Activated B cell treated with CpG ODN at 0.5 μM for 24 hours (primary cell): ENCODE results near the gene TRIM5. TPM values are rescaled to one million over a fixed set of nuclear protein-coding genes. Genes with fewer than 3 reads are reported as not detected.

Source experiments
- ATAC-seq: fragments of 200-7000 bp; cut with Tn5 transposase; one replicate; pipeline ENCODE4 v1.10.0; 2021; ENCODE audit warnings: low read depth, mild to moderate bottlenecking, moderate library complexity
- CTCF ChIA-PET: fragments of 350-600 bp; sonication (Branson Sonifier 250); formaldehyde crosslinking; loops from one replicate; lab custom pipeline; 2021; ENCODE audit warnings: antibody characterized with exemption; lab: Charles Lee
- POLR2A ChIA-PET: fragments of 350-600 bp; sonication (Branson Sonifier 250); formaldehyde crosslinking; loops from one replicate; lab custom pipeline; 2021; ENCODE audit warnings: antibody characterized with exemption; lab: Charles Lee
- DNase-seq: peaks from one replicate; pipeline ENCODE4 v3.0.0; 2022
- H3K27ac Mint-ChIP-seq: one replicate; pipeline ENCODE4 v1.8.0; 2020; ENCODE audit warnings: mixed read lengths
- H3K27me3 Mint-ChIP-seq: one replicate; pipeline ENCODE4 v1.8.0; 2021; ENCODE audit warnings: mixed read lengths
- H3K36me3 Mint-ChIP-seq: one replicate; pipeline ENCODE4 v1.8.0; 2021; ENCODE audit warnings: low read depth, mixed read lengths
- H3K4me1 Mint-ChIP-seq: one replicate; pipeline ENCODE4 v1.8.0; 2021; ENCODE audit warnings: mixed read lengths
- H3K4me3 Mint-ChIP-seq: one replicate; pipeline ENCODE4 v1.8.0; 2020; ENCODE audit warnings: mild to moderate bottlenecking, mixed read lengths
- H3K9me3 Mint-ChIP-seq: one replicate; pipeline ENCODE4 v1.8.0; 2020; ENCODE audit warnings: mixed read lengths
- intact Hi-C: fragments of 100-400 bp; cut with micrococcal nuclease; formaldehyde crosslinking; loops from one replicate; pipeline ENCODE4 v1.15.1; 2024
- total RNA-seq: library from RNA; stranded (reverse); gene quantifications from 2 replicates; pipeline ENCODE4 v1.2.3, GENCODE V29; 2022
- TF ChIP-seq, protein P1 (sequence below): fragments of 200-600 bp; IDR thresholded peaks from one replicate; pipeline ENCODE4 v1.8.0; 2022; ENCODE audit warnings: antibody characterized with exemption, mild to moderate bottlenecking

Gene TRIM5
- total RNA-seq, 1 donor from 2014 or later = 36.3 TPM

DNA sequence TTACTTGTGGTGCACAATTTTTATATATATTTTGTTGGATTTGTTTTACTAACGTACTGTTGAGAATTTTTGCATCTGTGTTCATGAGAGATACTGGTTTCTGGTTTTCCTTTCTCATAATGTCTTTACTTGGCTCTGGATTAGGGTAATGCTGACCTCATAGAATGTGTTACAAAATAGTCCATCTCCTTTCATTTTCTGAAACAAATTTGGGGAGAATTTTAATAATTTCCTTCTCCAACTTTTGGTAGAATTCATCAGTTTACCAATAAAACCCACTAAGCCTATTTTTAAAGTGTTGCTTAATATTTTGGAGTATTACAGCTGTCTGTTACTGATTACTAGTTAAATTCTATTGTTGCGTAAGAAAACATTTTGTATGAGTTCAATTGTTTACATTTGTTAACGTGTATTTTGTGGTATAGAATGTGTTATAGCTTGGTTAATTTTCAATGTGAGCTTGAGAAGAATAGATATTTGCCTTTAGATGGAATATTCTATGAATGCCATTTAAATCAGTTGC lies 16.2 kb upstream of the TRIM5 start:
- H3K27me3 Mint-ChIP-seq = no peaks in the 10 kb centered on the region
- peaks cover 83% of the 10 kb centered on the region for H3K36me3 Mint-ChIP-seq
- peaks cover 60% of the 10 kb centered on the region for H3K4me1 Mint-ChIP-seq
- no peak for DNase-seq
- TF ChIP-seq, protein P1, sequence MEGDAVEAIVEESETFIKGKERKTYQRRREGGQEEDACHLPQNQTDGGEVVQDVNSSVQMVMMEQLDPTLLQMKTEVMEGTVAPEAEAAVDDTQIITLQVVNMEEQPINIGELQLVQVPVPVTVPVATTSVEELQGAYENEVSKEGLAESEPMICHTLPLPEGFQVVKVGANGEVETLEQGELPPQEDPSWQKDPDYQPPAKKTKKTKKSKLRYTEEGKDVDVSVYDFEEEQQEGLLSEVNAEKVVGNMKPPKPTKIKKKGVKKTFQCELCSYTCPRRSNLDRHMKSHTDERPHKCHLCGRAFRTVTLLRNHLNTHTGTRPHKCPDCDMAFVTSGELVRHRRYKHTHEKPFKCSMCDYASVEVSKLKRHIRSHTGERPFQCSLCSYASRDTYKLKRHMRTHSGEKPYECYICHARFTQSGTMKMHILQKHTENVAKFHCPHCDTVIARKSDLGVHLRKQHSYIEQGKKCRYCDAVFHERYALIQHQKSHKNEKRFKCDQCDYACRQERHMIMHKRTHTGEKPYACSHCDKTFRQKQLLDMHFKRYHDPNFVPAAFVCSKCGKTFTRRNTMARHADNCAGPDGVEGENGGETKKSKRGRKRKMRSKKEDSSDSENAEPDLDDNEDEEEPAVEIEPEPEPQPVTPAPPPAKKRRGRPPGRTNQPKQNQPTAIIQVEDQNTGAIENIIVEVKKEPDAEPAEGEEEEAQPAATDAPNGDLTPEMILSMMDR = no peak
- intact Hi-C loops = loop anchor here (1.0 to 2.0 kb wide), 2 partner anchors 11 to 16 kb away; partner anchors contain the start of gene TRIM5
- ATAC-seq = no peak
- H3K9me3 Mint-ChIP-seq = no peaks in the 10 kb centered on the region
- no peak overlapping the region for H3K4me3 Mint-ChIP-seq
- ChIA-PET POLR2A (interaction anchor here (0.8 to 3.6 kb wide), 5 partner anchors 8 to 77 kb away, joined by 3 to 60 read pairs (median 5); partner anchors contain the start of genes TRIM22, TRIM34 and TRIM5), CTCF (interaction anchor here (1.1 to 3.4 kb wide), 5 partner anchors 10 to 101 kb away, joined by 3 to 23 read pairs (median 4); partner anchors contain the start of genes TRIM22 and TRIM5)
- peak overlapping the region; percentile 95 for H3K27ac Mint-ChIP-seq

DNA sequence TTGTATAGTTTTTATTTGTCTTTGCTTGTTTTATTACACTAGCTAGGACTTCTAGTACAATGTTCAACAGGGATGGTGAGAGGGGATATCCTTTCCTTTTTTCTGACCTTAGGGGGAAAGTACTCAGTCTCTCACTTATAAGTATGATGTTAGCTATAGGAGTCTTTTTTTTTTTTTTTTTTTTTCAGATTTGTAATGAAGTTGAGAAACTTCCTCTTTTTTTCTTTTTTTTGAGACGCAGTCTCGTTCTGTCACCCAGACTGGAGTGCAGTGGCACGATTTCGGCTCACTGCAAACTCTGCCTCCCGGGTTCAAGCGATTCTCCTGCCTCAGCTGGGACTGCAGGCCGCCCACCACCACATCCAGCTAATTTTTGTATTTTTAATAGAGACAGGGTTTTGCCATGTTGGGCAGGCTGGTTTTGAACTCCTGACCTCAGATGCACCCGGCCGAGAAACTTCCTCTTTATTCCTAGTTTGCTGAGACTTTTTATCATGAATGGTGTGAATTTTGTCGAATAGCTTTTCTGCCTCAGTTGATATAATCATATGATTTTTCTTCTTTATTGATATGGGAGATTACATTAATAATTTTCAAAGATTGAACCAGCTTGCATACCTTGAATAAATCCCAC lies 15.7 kb upstream of the TRIM5 start:
- H3K27ac Mint-ChIP-seq = peak overlapping the region; percentile 95
- H3K9me3 Mint-ChIP-seq = no peaks in the 10 kb centered on the region
- peak overlapping the region; percentile 86 for H3K4me3 Mint-ChIP-seq
- no peaks in the 10 kb centered on the region for H3K27me3 Mint-ChIP-seq
- peaks cover 66% of the 10 kb centered on the region for H3K4me1 Mint-ChIP-seq
- ATAC-seq (peak; percentile 57), DNase-seq (no peak)
- TF ChIP-seq, protein P1 = no peak
- H3K36me3 Mint-ChIP-seq = peaks cover 84% of the 10 kb centered on the region
- intact Hi-C loops = loop anchor here (1.0 to 2.0 kb wide), 3 partner anchors 11 to 16 kb away; partner anchors contain the start of genes TRIM22 and TRIM5
- CTCF ChIA-PET = interaction anchor here (1.1 to 3.4 kb wide), 6 partner anchors 10 to 918 kb away, joined by 3 to 23 read pairs (median 4); partner anchors contain the start of genes TPP1, TRIM22 and TRIM5
- POLR2A ChIA-PET = interaction anchor here (0.6 to 3.6 kb wide), 6 partner anchors 11 to 1187 kb away, joined by 3 to 60 read pairs (median 4); partner anchors contain the start of genes TRIM22, TRIM34 and TRIM5

DNA sequence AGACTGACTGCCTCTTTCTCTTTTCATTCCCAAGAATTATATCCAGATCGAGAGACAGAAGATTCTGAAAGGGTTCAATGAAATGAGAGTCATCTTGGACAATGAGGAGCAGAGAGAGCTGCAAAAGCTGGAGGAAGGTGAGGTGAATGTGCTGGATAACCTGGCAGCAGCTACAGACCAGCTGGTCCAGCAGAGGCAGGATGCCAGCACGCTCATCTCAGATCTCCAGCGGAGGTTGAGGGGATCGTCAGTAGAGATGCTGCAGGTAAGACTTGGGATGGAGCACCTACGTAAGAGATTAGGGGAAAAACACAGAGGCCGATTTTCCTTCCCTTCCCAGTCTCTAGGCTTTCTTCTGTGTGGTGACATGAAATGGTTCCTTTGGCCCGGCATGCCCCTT lies 13.4 kb upstream of the TRIM5 start:
- Mint-ChIP-seq H3K9me3 (no peaks in the 10 kb centered on the region), H3K27me3 (no peaks in the 10 kb centered on the region), H3K4me3 (no peak overlapping the region), H3K36me3 (peaks cover 84% of the 10 kb centered on the region), H3K4me1 (peaks cover 74% of the 10 kb centered on the region), H3K27ac (peak overlapping the region; percentile 12)
- intact Hi-C loops = loop anchor here (10.0 kb wide), 1 partner anchor 1093 kb away; the partner anchor contains the start of gene TRIM68
- no peak for ATAC-seq
- no peak for DNase-seq
- CTCF ChIA-PET = no interaction called here
- POLR2A ChIA-PET = interaction anchor here (1.5 kb wide), 1 partner anchor 9 kb away, joined by 5 read pairs; the partner anchor contains the start of gene TRIM22
- TF ChIP-seq, protein P1 = no peak

DNA sequence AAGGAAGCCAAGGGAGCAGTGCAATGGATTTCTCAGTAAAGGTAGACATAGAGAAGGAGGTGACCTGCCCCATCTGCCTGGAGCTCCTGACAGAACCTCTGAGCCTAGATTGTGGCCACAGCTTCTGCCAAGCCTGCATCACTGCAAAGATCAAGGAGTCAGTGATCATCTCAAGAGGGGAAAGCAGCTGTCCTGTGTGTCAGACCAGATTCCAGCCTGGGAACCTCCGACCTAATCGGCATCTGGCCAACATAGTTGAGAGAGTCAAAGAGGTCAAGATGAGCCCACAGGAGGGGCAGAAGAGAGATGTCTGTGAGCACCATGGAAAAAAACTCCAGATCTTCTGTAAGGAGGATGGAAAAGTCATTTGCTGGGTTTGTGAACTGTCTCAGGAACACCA lies 11.3 kb upstream of the TRIM5 start:
- TF ChIP-seq, protein P1 = no peak
- DNase-seq (no peak), ATAC-seq (no peak)
- Mint-ChIP-seq H3K36me3 (peaks cover 84% of the 10 kb centered on the region), H3K27ac (peak overlapping the region; percentile 51), H3K4me3 (no peak overlapping the region), H3K9me3 (no peaks in the 10 kb centered on the region), H3K27me3 (no peaks in the 10 kb centered on the region), H3K4me1 (peaks cover 78% of the 10 kb centered on the region)
- CTCF ChIA-PET = interaction anchor here (1.9 kb wide), 1 partner anchor 12 kb away, joined by 6 read pairs; the partner anchor contains the start of gene TRIM5
- intact Hi-C loops = loop anchor here (10.0 kb wide), 1 partner anchor 1091 kb away; the partner anchor contains the start of gene TRIM68
- POLR2A ChIA-PET = interaction anchor here (0.8 to 1.3 kb wide), 2 partner anchors 12 to 64 kb away, joined by 4 read pairs; partner anchors contain the start of gene TRIM5
